Bronchial epithelial cell (primary cell): ENCODE results near the gene GNG7. TPM values are rescaled to one million over a fixed set of nuclear protein-coding genes. Genes with fewer than 3 reads are reported as not detected.

Experiments
- DNase-seq: peaks from one replicate; pipeline ENCODE4 v3.0.0-alpha.2; 2010; ENCODE audit warnings: low read depth
- FAIRE-seq: peaks from 2 replicates; lab custom pipeline; 2011; peaks lifted over from hg19 to GRCh38; lab: Jason Lieb, UNC
- H3K27me3 ChIP-seq: 2 replicates; pipeline ENCODE4 v1.5.1; 2011; ENCODE audit warnings: low read length; ENCODE audit not compliant: control insufficient read depth, insufficient read depth
- H3K36me3 ChIP-seq: 2 replicates; pipeline ENCODE4 v1.5.1; 2011; ENCODE audit warnings: low read length; ENCODE audit not compliant: control insufficient read depth, insufficient read depth
- H3K4me3 ChIP-seq: 2 replicates; pipeline ENCODE4 v1.5.1; 2011; ENCODE audit warnings: mild to moderate bottlenecking, low read depth, low read length, control low read depth
- total RNA-seq: library from RNA; depleted of rRNA; stranded (reverse); fragments of >200 nt; gene quantifications from 2 replicates; pipeline ENCODE4 v1.2.1, GENCODE V29; 2014
- TF ChIP-seq, protein P1 (sequence below): IDR thresholded peaks from 2 replicates; pipeline ENCODE4 v1.5.1; 2011; ENCODE audit warnings: mild to moderate bottlenecking, moderate library complexity, low read length, control low read depth, inconsistent platforms; ENCODE audit not compliant: insufficient read depth, severe bottlenecking

GNG7 gene
- total RNA-seq, 1 donor from 2014 or later, result under 0.01 TPM

DNA sequence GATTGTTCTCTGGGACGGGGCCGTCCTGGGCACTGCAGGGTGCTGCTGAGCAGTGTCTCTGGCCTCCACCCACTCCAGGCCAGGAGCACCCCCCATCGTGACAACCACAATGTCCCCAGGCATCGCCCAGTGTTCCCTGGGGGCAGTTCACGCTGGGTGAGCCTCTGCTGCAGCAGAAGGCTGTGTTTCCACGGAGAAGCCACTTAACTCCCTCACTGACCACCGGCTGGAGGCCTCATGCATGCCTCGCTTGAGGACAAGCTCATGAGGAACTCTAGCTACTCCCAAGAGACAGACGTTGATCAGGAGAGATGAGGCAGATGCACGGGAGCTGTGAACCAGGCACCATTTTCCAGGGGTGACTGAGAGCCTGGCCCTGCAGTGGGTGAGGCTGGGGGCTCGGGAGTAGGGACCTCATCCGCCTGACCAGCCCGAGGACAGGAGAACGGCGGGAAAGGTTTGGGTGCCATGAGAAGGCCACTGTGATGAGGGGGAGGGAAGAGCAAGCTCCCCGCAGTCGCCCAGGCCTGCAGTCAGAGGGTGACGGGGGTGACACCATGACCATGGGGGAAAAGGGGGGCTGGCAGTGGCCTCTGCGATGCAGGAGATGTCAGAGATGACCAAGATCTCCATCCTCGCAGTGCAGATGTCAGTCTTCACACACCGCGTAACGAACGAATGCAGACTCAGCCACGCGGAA, 32.2 kb upstream of the GNG7 start:
- TF ChIP-seq, protein P1, sequence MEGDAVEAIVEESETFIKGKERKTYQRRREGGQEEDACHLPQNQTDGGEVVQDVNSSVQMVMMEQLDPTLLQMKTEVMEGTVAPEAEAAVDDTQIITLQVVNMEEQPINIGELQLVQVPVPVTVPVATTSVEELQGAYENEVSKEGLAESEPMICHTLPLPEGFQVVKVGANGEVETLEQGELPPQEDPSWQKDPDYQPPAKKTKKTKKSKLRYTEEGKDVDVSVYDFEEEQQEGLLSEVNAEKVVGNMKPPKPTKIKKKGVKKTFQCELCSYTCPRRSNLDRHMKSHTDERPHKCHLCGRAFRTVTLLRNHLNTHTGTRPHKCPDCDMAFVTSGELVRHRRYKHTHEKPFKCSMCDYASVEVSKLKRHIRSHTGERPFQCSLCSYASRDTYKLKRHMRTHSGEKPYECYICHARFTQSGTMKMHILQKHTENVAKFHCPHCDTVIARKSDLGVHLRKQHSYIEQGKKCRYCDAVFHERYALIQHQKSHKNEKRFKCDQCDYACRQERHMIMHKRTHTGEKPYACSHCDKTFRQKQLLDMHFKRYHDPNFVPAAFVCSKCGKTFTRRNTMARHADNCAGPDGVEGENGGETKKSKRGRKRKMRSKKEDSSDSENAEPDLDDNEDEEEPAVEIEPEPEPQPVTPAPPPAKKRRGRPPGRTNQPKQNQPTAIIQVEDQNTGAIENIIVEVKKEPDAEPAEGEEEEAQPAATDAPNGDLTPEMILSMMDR, result no peak
- Histone ChIP-seq H3K27me3 (no peaks in the 10 kb centered on the region), H3K36me3 (peaks cover 12% of the 10 kb centered on the region), H3K4me3 (no peak overlapping the region)
- peak; percentile 75 for FAIRE-seq
- no peak for DNase-seq

DNA sequence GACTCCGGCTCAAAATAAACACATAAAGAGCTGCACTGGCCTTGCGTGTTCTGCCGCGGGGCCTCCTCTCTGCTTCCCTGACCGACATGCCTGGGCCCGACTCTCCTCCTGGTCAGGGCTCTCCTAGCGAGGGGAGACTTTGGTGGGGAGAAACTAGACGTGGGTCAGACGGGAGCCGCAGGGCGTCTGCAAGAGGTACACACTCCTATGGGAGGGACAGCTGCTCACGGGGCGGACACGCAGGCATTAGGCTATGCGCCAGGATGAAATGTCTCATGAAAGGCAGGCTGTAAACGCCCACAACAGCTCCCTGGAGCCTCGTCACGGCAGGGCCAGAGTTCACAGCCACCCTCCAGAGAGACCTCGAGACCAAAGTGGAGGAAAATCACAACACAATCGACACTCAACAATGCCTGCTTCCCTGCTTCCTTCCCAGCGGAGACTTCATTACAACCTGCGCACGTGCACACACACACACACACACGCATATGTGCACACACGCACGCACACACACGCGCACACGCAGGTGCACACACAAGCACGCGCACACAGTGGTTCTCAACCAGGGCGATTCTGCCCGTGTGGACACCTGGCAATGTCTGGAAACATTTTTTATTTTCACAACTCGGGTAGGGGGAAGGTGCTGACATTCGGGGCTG, 31.6 kb upstream of the GNG7 start:
- no peaks in the 10 kb centered on the region for H3K27me3 ChIP-seq
- peaks cover 12% of the 10 kb centered on the region for H3K36me3 ChIP-seq
- TF ChIP-seq, protein P1, result no peak
- FAIRE-seq, result peak; percentile 85
- no peak overlapping the region for H3K4me3 ChIP-seq
- DNase-seq, result peak; percentile 10

DNA sequence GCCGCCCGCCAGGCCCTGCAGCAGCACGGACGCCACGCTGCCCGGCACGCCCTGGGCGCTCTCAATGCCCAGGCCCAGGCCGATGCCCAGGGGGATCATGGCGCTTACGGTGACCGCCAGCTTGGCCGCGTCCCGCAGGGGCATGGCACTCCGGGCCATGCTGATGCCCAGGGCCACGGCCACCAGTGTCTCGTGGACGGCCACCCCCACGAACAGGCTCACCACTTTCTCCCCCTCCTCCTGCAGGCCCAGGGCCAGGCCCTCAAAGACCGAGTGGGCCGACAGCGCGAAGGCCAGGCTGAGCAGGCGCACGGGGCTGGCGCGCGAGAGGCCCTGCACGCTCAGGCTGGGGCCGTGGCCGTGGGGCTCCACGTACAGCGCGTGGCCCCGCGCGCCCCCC, 30.4 kb upstream of the GNG7 start:
- Histone ChIP-seq H3K4me3 (no peak overlapping the region), H3K27me3 (no peaks in the 10 kb centered on the region), H3K36me3 (peaks cover 12% of the 10 kb centered on the region)
- TF ChIP-seq, protein P1, result no peak
- FAIRE-seq (no peak), DNase-seq (no peak)

DNA sequence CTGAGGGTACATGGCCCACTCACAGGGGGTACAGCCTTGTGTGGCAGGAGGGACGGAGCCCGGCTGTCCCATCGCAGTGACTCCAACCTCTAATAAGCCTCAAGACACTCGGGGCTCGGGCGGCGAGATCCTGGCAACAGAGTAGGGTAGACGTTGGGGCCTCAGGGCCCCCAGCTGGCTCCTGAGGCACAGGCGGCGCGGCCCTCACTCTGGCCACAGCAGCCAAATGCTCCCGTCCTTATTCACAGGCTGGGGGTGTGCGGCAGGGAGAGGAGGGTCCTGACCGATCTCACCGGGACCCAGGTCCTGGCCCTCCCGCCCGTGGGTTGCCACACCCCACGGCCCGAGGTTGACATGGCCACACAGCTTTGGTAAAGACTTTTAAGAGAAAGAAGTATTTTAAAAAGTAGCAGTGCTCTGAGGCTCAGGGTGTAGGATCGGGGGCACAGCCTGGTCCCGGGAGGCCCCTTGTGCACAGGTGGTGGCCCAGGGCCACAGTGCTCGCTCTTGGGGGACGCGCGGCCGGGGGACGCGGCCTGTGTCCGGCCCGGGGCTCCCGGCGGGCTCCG, 29.7 kb upstream of the GNG7 start:
- no peak for DNase-seq
- FAIRE-seq, result no peak
- TF ChIP-seq, protein P1, result no peak
- no peaks in the 10 kb centered on the region for H3K27me3 ChIP-seq
- H3K4me3 ChIP-seq, result no peak overlapping the region
- H3K36me3 ChIP-seq, result peaks cover 12% of the 10 kb centered on the region

DNA sequence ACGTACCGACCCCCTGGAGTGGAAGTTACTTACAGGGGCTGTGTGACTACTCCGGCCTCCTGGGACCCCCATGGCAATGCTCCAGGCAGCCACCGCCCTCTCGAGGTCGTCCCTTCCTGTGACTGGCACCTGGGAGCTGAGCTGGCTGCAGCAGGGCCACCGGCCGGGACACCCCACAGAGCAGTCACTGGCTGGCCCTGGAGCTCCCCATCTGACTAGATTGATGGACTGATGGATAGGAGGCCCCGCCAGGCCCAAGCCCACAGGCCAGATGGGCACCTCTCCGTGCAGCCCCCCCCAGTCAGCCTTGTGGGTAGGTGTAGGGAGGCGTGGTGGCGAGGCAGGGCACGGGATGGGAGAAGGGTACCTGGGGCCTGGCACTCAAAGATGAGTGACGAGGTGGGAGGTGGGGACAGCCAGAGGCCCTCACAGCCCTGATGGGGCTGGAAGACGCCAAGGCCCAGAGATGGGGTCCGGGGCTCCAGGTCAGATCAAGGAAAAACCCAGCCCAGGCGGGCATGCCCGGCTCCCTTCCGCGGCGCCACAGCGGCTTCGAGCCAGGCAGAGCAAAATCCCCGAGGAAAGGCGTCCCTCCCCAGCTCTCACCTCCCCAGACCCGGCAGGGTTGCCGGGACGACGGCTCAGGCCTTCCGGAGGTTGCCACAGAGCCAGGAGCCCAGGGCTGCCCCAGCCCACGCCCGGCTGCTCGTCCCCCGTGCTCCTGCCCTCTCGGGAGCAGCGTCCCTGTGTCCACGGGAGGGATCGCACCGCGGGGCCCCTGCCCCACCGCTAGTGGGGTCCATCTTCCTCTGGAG, 28.9 kb upstream of the GNG7 start:
- TF ChIP-seq, protein P1, result no peak
- peaks cover 3% of the 10 kb centered on the region for H3K27me3 ChIP-seq
- no peak overlapping the region for H3K4me3 ChIP-seq

More for the DNA sequence above, 28.9 kb upstream of the GNG7 start:
- H3K36me3 ChIP-seq, result peaks cover 6% of the 10 kb centered on the region
- FAIRE-seq, result no peak
- no peak for DNase-seq
